ENCODE data around the gene CPVL. TPM values are rescaled to one million over a fixed set of nuclear protein-coding genes. Genes with fewer than 3 reads are reported as not detected.

CPVL gene
- total RNA-seq, 4 donors from 2014 or later, result 3.1 to 17.5 (median 11.5) TPM

DNA sequence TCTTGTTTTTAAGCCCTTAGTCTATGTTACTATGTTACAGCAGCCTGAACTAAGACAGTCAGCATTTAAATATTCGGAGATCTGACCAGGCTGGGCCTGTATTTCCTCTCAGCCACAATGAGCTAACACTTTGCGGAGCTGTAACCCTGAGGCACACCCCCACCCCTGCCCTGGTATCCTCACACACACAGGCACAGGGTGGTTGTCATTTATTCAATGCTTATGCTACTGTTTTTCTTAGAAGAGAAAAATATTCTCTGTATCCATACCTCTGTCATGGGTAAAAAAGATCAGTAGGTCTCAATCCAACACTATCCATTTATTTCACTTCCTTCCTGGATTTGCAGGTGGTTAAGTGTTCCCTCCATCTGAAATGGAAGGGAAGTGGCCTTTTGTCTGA is 107.9 kb downstream of the CPVL start:
- WGBS, 2 donors, result 69 to 77% methylated on average over 2 of the region's 2 CpGs
- H3K4me3 ChIP-seq, result no peak overlapping the region
- no peaks in the 10 kb centered on the region for H3K27me3 ChIP-seq
- H3K36me3 ChIP-seq, result no peaks in the 10 kb centered on the region
- H3K27ac ChIP-seq, result no peak overlapping the region
- peaks cover 0 to 32% (median 0%) of the 10 kb centered on the region in 4 donors for H3K4me1 ChIP-seq
- no peak for TF ChIP-seq EP300 (IDR thresholded peaks at IDR 0.05)
- H3K9me3 ChIP-seq, result no peaks in the 10 kb centered on the region
- DNase-seq (ENCODE audit: low spot score in 2 of 2), result no peak

DNA sequence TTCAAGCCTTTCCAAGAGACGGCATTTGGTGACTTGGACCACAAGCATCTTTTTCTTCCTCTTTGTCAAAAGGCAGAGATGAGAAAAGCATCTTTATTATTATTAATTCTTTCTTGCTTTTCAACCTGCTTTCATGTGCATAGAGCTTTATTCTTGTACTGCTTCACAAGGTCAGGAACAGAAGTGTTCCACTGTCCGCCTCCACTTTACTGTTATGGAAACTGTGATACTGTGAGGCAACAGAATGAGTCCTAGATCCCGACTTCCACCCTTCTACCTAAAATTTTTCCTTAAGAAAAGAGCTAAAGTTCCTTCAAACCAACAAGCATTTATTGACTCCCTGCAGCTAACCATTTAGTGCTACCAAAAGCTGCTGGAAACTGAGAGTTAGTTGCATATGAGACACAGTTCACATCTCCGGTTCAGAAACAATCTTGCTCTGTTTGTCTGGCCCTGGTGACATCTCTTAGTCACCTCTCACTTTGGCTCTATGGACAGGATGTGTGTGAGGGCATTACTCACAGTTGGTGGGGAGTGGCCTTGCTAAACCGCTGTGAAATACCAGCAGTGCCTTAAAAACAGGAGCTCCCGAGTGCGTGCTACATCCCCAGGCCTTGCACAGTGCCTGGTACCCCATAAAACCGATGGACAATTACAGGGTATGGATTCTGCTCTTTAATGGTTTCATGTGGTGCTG is 111.1 kb downstream of the CPVL start:
- Histone ChIP-seq H3K4me3 (no peak overlapping the region), H3K27ac (no peak overlapping the region), H3K9me3 (no peaks in the 10 kb centered on the region), H3K4me1 (peaks cover 0 to 14% (median 0%) of the 10 kb centered on the region in 4 donors), H3K36me3 (no peaks in the 10 kb centered on the region), H3K27me3 (no peaks in the 10 kb centered on the region)
- DNase-seq (ENCODE audit: low spot score in 2 of 2), result no peak
- WGBS, 2 donors, result 61 to 66% methylated on average over 8 of the region's 8 CpGs
- TF ChIP-seq POLR2A (IDR thresholded peaks at IDR 0.05) (no peak), EP300 (IDR thresholded peaks at IDR 0.05) (no peak)
- TF ChIP-seq, protein P1, sequence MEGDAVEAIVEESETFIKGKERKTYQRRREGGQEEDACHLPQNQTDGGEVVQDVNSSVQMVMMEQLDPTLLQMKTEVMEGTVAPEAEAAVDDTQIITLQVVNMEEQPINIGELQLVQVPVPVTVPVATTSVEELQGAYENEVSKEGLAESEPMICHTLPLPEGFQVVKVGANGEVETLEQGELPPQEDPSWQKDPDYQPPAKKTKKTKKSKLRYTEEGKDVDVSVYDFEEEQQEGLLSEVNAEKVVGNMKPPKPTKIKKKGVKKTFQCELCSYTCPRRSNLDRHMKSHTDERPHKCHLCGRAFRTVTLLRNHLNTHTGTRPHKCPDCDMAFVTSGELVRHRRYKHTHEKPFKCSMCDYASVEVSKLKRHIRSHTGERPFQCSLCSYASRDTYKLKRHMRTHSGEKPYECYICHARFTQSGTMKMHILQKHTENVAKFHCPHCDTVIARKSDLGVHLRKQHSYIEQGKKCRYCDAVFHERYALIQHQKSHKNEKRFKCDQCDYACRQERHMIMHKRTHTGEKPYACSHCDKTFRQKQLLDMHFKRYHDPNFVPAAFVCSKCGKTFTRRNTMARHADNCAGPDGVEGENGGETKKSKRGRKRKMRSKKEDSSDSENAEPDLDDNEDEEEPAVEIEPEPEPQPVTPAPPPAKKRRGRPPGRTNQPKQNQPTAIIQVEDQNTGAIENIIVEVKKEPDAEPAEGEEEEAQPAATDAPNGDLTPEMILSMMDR (IDR thresholded peaks at IDR 0.05), result no peak

DNA sequence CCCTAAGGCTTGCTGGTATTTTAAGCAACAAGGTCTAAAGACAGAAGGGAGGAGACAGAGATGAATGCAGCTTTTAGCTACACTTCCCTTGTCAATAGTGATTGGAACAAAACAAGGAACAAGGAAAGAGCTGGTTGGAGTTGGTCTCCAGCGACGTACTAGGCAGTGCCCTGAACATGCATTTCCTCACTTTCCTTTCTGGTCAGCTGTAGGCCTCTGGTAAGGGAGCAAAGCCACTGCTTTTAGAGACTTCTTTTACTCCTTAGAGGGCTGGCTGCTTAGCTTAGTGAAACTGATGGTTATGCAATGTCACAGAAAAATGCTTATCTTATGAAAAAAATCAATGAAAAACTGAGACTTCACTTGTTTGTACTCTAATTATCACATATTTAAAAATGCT is 112.8 kb downstream of the CPVL start:
- Histone ChIP-seq H3K9me3 (peaks cover 0 to 1% (median 0%) of the 10 kb centered on the region in 4 donors), H3K27ac (peak overlapping the region in 1 of 4 donors; percentile 41), H3K27me3 (no peaks in the 10 kb centered on the region), H3K4me3 (no peak overlapping the region), H3K4me1 (peaks cover 0 to 3% (median 0%) of the 10 kb centered on the region in 4 donors), H3K36me3 (no peaks in the 10 kb centered on the region)
- no peak for DNase-seq (ENCODE audit: low spot score in 2 of 2)
- WGBS, 2 donors, result 47 to 64% methylated on average over 2 of the region's 2 CpGs
- TF ChIP-seq, protein P1 (IDR thresholded peaks at IDR 0.05), result no peak
- no peak for TF ChIP-seq POLR2A (IDR thresholded peaks at IDR 0.05)
- TF ChIP-seq EP300 (IDR thresholded peaks at IDR 0.05), result no peak

DNA sequence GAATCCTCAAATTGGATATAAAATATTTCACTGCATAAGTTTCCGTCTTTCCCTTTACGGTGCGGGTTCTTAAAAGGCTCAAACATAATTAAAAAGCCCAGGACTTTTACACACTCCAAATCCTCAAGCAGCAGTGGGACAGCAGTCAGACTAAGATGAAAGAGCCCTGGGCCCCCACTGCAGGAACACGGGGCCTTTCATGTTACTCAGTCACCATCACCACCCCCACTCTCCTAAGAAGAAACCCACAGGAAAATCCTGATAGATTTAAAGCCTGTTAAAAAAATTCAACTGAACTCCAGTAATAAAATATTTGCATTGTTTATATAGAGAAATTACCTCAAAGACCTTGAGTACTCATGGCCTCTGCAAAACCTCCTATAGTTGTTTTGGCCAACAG is 114.2 kb downstream of the CPVL start:
- H3K27ac ChIP-seq, result no peak overlapping the region
- H3K36me3 ChIP-seq, result no peaks in the 10 kb centered on the region
- 71 to 73% methylated on average over 4 of the region's 4 CpGs for WGBS, 2 donors
- DNase-seq (ENCODE audit: low spot score in 2 of 2), result no peak
- no peaks in the 10 kb centered on the region for H3K4me1 ChIP-seq
- TF ChIP-seq POLR2A (IDR thresholded peaks at IDR 0.05) (no peak), EP300 (IDR thresholded peaks at IDR 0.05) (no peak)
- TF ChIP-seq, protein P1 (IDR thresholded peaks at IDR 0.05), result no peak
- H3K4me3 ChIP-seq, result no peak overlapping the region
- H3K27me3 ChIP-seq, result no peaks in the 10 kb centered on the region
- H3K9me3 ChIP-seq, result peaks cover 0 to 12% (median 0%) of the 10 kb centered on the region in 4 donors

DNA sequence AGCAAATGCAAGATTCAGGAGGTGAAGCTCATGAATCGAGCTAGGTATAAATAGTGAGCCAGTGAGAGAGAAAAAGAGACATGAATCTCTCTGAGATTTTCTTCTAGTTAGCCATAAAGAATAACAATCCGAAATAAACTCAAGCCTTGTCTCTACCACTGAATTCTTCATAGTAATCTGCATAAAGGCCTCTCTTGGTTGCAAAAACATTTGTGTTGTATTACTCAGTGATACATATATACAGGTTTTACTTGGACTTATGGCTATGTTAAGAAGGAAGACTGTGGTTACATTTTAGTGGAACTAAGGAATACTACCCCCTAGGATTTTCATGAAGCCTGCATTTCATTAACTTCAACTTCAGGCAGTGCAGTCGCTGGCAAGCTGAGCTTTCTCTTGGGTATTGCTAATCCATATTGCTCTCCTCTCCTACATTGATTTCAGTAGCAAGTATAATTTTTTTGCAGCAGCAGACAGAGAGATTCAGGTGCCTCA is 115.5 kb downstream of the CPVL start:
- TF ChIP-seq, protein P1 (IDR thresholded peaks at IDR 0.05), result no peak
- TF ChIP-seq EP300 (IDR thresholded peaks at IDR 0.05) (no peak), POLR2A (IDR thresholded peaks at IDR 0.05) (no peak)
- Histone ChIP-seq H3K9me3 (peaks cover 0 to 24% (median 0%) of the 10 kb centered on the region in 4 donors), H3K4me1 (no peaks in the 10 kb centered on the region), H3K4me3 (no peak overlapping the region), H3K36me3 (no peaks in the 10 kb centered on the region), H3K27me3 (no peaks in the 10 kb centered on the region), H3K27ac (no peak overlapping the region)
- WGBS, 2 donors, result 80 to 85% methylated on average over 3 of the region's 3 CpGs
- DNase-seq (ENCODE audit: low spot score in 2 of 2), result no peak

Measured in tibial nerve (tissue), 4 donors.